GM12891 (cell line): Measurements from ENCODE around the gene PRPF38B.
"Not testable (repeated sequence)": the region's sequence is repeated elsewhere in the genome, so short reads cannot be mapped to it uniquely, and the experiment has no call there.

Experiments used
- DNase-seq: peaks from one replicate; pipeline ENCODE4 v3.0.0; 2011; ENCODE audit warnings: low spot score; ENCODE audit not compliant: insufficient read length
- FAIRE-seq: peaks from 2 replicates; lab custom pipeline; 2011; peaks lifted over from hg19 to GRCh38; lab: Jason Lieb, UNC
- PAX5 ChIP-seq: IDR thresholded peaks from 2 replicates; pipeline ENCODE4 v1.6.1; 2011; ENCODE audit warnings: low read length, moderate library complexity, mild to moderate bottlenecking; ENCODE audit not compliant: insufficient read depth, severe bottlenecking
- POLR2A ChIP-seq: IDR thresholded peaks from 2 replicates; pipeline ENCODE4 v1.6.1; 2011; ENCODE audit warnings: low read depth, low read length, control low read depth
- POLR2AphosphoS5 ChIP-seq: IDR thresholded peaks from 2 replicates; pipeline ENCODE4 v1.6.1; 2011; ENCODE audit warnings: low read depth, low read length, control low read depth
- POU2F2 ChIP-seq: IDR thresholded peaks from 2 replicates; pipeline ENCODE4 v1.6.1; 2011; ENCODE audit warnings: low read depth, mild to moderate bottlenecking, control low read depth, low read length, moderate library complexity
- SPI1 ChIP-seq: IDR thresholded peaks from 2 replicates; pipeline ENCODE4 v1.6.1; 2011; ENCODE audit warnings: low read depth, low read length, control low read depth
- TAF1 ChIP-seq: IDR thresholded peaks from 2 replicates; pipeline ENCODE4 v1.6.1; 2011; ENCODE audit warnings: low read depth, low read length, control low read depth

The PRPF38B gene

DNA sequence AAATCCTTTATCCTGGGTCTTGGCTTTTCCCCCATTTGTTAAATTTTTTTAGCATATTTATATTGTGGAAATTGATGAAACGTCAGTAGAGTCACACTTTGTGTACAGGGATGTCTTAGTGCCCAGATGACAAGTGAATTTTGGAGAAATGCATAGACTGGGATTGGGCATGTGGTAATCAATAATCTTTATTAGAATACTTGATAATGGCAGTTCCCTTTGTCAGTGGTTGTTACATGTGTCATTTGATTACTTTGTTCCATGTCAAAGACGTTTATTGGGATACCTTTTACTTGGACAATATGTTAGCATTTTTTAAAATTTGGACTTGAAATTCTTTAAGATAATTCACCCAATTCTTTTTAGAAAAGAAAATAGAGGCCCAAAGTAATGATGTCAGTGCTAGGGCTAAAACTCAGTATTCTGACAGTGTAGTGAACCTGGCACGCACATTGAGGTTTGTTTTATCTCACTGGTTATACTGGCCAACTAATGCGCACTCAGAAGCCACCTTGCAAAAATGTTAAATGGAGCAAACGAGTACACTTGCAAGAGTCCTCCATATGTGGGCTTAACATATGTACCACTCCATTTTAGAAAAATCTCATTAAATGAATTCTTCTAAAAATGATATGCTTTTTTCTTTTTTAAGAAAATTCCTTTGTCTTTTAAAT, 9.2 kb downstream of the PRPF38B start:
- FAIRE-seq (no peak), DNase-seq (no peak)
- no peak; the same call in 1 of the 2 replicates for TF ChIP-seq POLR2A
- TF ChIP-seq POLR2AphosphoS5: peak; percentile 51; the same call in 1 of the 2 replicates

DNA sequence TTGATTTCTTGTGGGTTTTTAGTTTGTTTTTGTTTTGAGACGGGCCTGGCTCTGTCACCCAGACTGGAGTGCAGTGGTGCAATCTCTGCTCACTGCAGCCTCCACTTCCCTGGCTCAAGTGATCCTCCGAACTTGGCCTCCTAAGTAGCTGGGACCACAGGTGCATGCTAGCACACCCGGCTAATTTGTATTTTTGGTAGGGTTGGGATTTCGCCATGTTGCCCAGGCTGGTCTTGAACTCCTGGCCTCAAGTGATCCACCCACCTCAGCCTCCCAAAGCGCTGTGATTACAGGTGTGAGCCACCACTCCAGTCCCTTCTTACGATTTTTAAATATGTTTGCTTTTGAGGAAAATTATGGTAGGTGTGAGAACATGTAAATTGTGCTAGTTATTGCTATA, 10.0 kb downstream of the PRPF38B start:
- not testable (repeated sequence) for FAIRE-seq, DNase-seq
- peak; percentile 52; the same call in 1 of the 2 replicates for TF ChIP-seq POLR2A
- peak; percentile 62 for TF ChIP-seq POLR2AphosphoS5

- FAIRE-seq: no peak
- TF ChIP-seq SPI1: no peak
- TF ChIP-seq PAX5: no peak
- TF ChIP-seq POLR2A: peak; percentile 17; the same call in 1 of the 2 replicates
- no peak for TF ChIP-seq POU2F2
- DNase-seq: no peak
Measured at GRCh38 chr1:108703939-108704338, 11.8 kb downstream of the PRPF38B start.

DNA sequence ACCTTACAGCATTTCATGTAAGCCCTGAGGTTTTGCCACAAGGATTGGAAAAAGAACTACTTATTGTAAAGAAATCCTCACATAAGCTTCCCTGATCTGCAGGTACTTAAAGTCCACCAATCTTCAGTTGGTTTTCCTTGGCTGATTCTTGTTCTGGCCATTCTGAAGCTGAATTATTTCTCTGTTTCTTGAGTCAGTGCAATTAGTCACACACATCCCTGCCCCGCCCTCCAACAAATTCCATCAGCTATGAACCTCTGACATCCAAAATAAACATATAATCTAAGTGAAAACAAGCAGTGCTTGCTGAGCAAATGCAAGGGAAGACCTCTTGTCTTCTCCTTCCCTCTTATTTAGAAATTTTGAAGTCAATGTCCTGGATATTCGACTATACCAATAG, 12.4 kb downstream of the PRPF38B start:
- FAIRE-seq: no peak
- no peak for DNase-seq
- TF ChIP-seq SPI1 (no peak), TAF1 (no peak), PAX5 (no peak), POLR2AphosphoS5 (no peak), POLR2A (no peak; the same call in 1 of the 2 replicates), POU2F2 (no peak)

- TF ChIP-seq POLR2AphosphoS5 (no peak), POU2F2 (no peak), SPI1 (no peak), POLR2A (no peak), TAF1 (no peak), PAX5 (no peak)
- no peak for DNase-seq
- no peak for FAIRE-seq
Measured at GRCh38 chr1:108706643-108707042, 14.5 kb downstream of the PRPF38B start.

DNA sequence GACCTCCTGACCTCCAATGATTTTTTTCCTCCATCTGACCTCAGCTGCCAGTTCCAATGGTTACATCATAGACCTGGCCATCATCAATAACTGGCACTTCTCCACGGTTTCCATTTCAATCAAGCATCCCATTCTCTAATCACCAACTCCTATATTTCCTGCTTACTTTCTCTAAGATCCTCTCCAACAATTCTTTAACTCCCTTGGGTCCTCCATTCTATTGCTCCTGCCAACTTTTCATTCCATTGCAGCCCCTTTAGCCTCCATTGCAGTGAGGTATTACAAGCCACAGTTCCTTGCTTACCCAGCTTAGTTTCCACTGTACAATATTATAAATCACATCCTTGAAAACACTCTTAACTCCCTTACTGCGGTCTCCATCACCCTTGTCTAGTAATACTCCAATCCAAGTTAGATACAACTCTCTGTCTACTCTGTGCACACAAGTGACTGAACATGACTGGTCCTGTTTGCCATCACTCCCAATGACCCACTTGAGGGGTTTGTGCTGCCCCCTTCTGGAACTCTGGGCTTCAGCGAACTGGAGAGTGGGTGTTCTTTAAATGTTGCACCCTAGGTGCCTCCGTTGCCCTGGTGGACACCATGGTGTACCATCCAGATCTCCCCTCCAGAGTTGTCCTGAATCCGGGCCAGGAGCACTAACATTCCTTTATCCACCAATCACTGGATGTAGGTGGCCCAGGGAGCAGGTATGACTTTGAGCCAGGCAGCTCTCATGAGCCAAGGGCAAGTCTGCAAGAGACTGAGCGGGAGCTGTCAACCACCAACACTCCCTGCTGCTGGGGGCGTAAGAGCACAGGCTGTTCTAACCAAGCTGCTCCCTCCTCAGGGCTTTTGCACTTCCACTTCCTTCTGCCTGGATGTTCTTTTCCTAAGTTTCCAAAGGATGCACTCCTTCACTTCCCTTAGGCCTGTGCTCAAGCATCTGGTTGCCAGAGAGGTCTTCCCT, 16.9 kb downstream of the PRPF38B start:
- DNase-seq (no peak), FAIRE-seq (peak; percentile 35)
- TF ChIP-seq POLR2A (no peak), POU2F2 (no peak), TAF1 (no peak), POLR2AphosphoS5 (no peak), SPI1 (no peak), PAX5 (no peak)

DNA sequence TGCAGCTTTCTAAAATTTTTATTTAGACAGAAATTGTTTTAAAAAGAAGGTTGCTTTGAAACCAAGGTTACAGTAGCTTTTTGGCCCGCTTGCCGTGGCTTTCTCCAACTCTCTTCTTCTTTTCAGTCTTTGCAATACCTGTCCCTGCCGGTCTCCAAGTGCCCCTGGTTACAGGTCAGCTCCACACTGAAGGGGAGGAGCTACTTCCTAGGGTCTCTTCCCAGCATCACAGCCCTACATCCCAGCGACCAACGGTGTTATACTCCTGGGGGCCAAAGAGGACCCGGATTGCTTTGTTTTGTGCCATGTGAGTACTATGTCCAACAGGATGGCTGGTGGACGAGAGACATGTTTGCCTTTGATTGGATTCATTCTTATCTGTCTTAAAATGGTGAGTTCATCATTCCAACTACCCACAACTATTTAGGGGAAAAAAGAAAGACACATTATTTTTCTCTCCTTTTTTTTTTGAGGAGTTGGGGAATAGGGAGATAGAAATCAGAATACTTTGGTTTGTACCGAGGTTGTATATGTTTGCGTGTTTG, 20.6 kb downstream of the PRPF38B start, which contains the start of gene FNDC7:
TSS of gene FNDC7 (plus strand) at position 303 of the 545 bp plus-strand sequence. CDS start at position 329, 26 bp downstream.
- TF ChIP-seq SPI1 (no peak), POLR2A (no peak), PAX5 (no peak), POLR2AphosphoS5 (no peak), TAF1 (no peak), POU2F2 (no peak)
- DNase-seq (no peak), FAIRE-seq (no peak)

DNA sequence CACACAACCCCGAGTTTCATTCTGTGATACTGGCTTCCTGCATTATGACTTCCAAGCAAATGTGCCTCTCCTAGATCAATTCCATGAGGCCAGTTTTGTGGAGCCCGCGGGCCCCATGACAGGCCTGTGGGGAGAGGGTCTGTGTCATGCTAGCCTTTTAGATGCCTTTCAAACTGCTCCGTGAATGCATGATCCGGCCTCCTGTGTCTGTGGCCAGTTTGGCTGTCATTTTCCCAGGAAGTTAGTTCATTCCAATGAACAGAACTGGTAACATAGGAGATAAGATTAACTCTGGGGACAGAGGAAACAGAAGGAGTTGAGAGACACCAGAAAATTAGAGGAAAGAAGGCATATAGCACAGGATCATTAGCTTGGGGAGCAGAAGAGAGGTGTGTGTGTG, 23.8 kb downstream of the PRPF38B start:
- no peak for DNase-seq
- FAIRE-seq: no peak
- no peak for TF ChIP-seq POLR2A
- no peak for TF ChIP-seq PAX5

GRCh38 chr1:108716437-108717230, 24.5 kb downstream of the PRPF38B start:
- TF ChIP-seq POLR2A (no peak), POU2F2 (no peak), TAF1 (no peak), POLR2AphosphoS5 (no peak), PAX5 (no peak), SPI1 (no peak)
- DNase-seq (no peak), FAIRE-seq (no peak)
